Measurements from ENCODE around the gene NUP93.
"Not testable (repeated sequence)": the region's sequence is repeated elsewhere in the genome, so short reads cannot be mapped to it uniquely, and the experiment has no call there.

DNA sequence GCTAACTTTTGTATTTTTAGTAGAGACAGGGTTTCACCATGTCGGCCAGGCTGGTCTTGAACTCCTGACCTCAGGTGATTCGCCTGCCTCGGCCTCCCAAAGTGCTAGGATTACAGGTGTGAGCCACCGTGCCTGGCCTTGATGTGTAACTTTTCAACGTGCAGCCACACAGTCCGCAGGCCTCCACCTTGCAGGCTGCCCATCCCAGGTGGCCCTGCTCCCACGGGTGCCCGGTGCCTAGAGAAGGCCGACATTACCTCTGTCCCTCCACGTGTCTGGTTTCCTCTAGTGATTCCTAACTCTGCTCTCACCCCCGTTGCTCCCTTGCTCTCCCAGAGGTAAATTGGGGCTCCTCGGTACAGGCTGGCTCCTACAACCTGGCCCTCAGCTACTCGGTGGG lies 155.0 kb downstream of the NUP93 start:
- not testable (repeated sequence) for TF ChIP-seq POLR2AphosphoS5 (IDR thresholded peaks at IDR 0.05; ENCODE audit: insufficient read depth, low read depth, low read length); POLR2A (IDR thresholded peaks at IDR 0.05; ENCODE audit: low read depth, low read length); EZH2 (IDR thresholded peaks at IDR 0.05; ENCODE audit: borderline replicate concordance, low read depth, low read length, severe bottlenecking); MYC (IDR thresholded peaks at IDR 0.05; ENCODE audit: low read depth, low read length); JUN (IDR thresholded peaks at IDR 0.05; ENCODE audit: borderline replicate concordance, insufficient read depth, insufficient read length, low read depth); FOS (IDR thresholded peaks at IDR 0.05; ENCODE audit: borderline replicate concordance, insufficient read depth, low read length); GATA2 (IDR thresholded peaks at IDR 0.05; ENCODE audit: insufficient read depth, insufficient read length, low read depth, low read length)
- TF ChIP-seq, protein P1, sequence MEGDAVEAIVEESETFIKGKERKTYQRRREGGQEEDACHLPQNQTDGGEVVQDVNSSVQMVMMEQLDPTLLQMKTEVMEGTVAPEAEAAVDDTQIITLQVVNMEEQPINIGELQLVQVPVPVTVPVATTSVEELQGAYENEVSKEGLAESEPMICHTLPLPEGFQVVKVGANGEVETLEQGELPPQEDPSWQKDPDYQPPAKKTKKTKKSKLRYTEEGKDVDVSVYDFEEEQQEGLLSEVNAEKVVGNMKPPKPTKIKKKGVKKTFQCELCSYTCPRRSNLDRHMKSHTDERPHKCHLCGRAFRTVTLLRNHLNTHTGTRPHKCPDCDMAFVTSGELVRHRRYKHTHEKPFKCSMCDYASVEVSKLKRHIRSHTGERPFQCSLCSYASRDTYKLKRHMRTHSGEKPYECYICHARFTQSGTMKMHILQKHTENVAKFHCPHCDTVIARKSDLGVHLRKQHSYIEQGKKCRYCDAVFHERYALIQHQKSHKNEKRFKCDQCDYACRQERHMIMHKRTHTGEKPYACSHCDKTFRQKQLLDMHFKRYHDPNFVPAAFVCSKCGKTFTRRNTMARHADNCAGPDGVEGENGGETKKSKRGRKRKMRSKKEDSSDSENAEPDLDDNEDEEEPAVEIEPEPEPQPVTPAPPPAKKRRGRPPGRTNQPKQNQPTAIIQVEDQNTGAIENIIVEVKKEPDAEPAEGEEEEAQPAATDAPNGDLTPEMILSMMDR (IDR thresholded peaks at IDR 0.05; ENCODE audit: extremely low read depth in 1 of 2, insufficient read depth in 1 of 2, low read depth in 1 of 2, low read length in 2 of 2), result not testable (repeated sequence)
- TF ChIP-seq, protein P2, sequence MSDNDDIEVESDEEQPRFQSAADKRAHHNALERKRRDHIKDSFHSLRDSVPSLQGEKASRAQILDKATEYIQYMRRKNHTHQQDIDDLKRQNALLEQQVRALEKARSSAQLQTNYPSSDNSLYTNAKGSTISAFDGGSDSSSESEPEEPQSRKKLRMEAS (IDR thresholded peaks at IDR 0.05; ENCODE audit: insufficient read depth, insufficient read length), result not testable (repeated sequence)
